Measurements from ENCODE around the gene ATP6V1A. TPM values are rescaled to one million over a fixed set of nuclear protein-coding genes. Genes with fewer than 3 reads are reported as not detected.

The ATP6V1A gene
- total and polyA plus RNA-seq, 3 donors from 2014 or later, result 37.8 to 55.9 (median 51.6) TPM

- TF ChIP-seq POLR2A (IDR thresholded peaks at IDR 0.05), result no peak
- no peak for TF ChIP-seq CTCF (IDR thresholded peaks at IDR 0.05)
- H3K27ac ChIP-seq, result no peak overlapping the region
- 87 to 91% methylated on average over 4 of the region's 4 CpGs for WGBS, 2 donors
- no peak for DNase-seq
- H3K4me3 ChIP-seq, result no peak overlapping the region
- intact Hi-C loops (cut with DNase I; ENCODE audit: low total_unique reads), result no loop called here
- H3K27me3 ChIP-seq, result no peaks in the 10 kb centered on the region
- H3K4me1 ChIP-seq, result no peaks in the 10 kb centered on the region
- H3K36me3 ChIP-seq (ENCODE audit: low read depth, missing control alignments), result no peaks in the 10 kb centered on the region
- H3K9me3 ChIP-seq, result no peaks in the 10 kb centered on the region
Measured at GRCh38 chr3:113707835-113708234, 39.0 kb upstream of the ATP6V1A start.

- H3K4me1 ChIP-seq, result peaks cover 8% of the 10 kb centered on the region
- WGBS, 2 donors, result 50 to 52% methylated on average over 3 of the region's 3 CpGs
- intact Hi-C loops (cut with DNase I; ENCODE audit: low total_unique reads), result no loop called here
- no peak overlapping the region for H3K27ac ChIP-seq
- no peaks in the 10 kb centered on the region for H3K27me3 ChIP-seq
- TF ChIP-seq CTCF (IDR thresholded peaks at IDR 0.05) (no peak), POLR2A (IDR thresholded peaks at IDR 0.05) (no peak)
- H3K9me3 ChIP-seq, result no peaks in the 10 kb centered on the region
- no peak overlapping the region for H3K4me3 ChIP-seq
- H3K36me3 ChIP-seq (ENCODE audit: low read depth, missing control alignments), result no peaks in the 10 kb centered on the region
- no peak for DNase-seq
Measured at GRCh38 chr3:113712129-113712528, 34.7 kb upstream of the ATP6V1A start.

GRCh38 chr3:113714702-113715101 lies 32.1 kb upstream of the ATP6V1A start:
- Histone ChIP-seq H3K27ac (no peak overlapping the region), H3K9me3 (no peaks in the 10 kb centered on the region), H3K36me3 (ENCODE audit: low read depth, missing control alignments) (no peaks in the 10 kb centered on the region), H3K4me3 (no peak overlapping the region), H3K4me1 (peaks cover 8% of the 10 kb centered on the region), H3K27me3 (no peaks in the 10 kb centered on the region)
- 32 to 54% methylated on average over 1 of the region's 1 CpG for WGBS, 2 donors
- no peak for DNase-seq
- TF ChIP-seq POLR2A (IDR thresholded peaks at IDR 0.05) (no peak), CTCF (IDR thresholded peaks at IDR 0.05) (no peak)
- intact Hi-C loops (cut with DNase I; ENCODE audit: low total_unique reads), result no loop called here

GRCh38 chr3:113717308-113717707 lies 29.5 kb upstream of the ATP6V1A start:
- H3K36me3 ChIP-seq (ENCODE audit: low read depth, missing control alignments), result no peaks in the 10 kb centered on the region
- peaks cover 11% of the 10 kb centered on the region for H3K4me1 ChIP-seq
- DNase-seq, result no peak
- no peak for TF ChIP-seq POLR2A (IDR thresholded peaks at IDR 0.05)
- no peak for TF ChIP-seq CTCF (IDR thresholded peaks at IDR 0.05)
- no peak overlapping the region for H3K4me3 ChIP-seq
- peak overlapping the region; percentile 28 to 65 for H3K27ac ChIP-seq
- H3K9me3 ChIP-seq, result no peaks in the 10 kb centered on the region
- H3K27me3 ChIP-seq, result no peaks in the 10 kb centered on the region
- WGBS, 2 donors, result 69 to 71% methylated on average over 3 of the region's 3 CpGs
- intact Hi-C loops (cut with DNase I; ENCODE audit: low total_unique reads), result no loop called here

- Histone ChIP-seq H3K27ac (peak overlapping the region in 1 of 2 donors; percentile 65), H3K9me3 (no peaks in the 10 kb centered on the region), H3K4me1 (peaks cover 11% of the 10 kb centered on the region), H3K27me3 (no peaks in the 10 kb centered on the region), H3K36me3 (ENCODE audit: low read depth, missing control alignments) (no peaks in the 10 kb centered on the region), H3K4me3 (no peak overlapping the region)
- TF ChIP-seq POLR2A (IDR thresholded peaks at IDR 0.05) (no peak), CTCF (IDR thresholded peaks at IDR 0.05) (no peak)
- WGBS, 2 donors, result 87 to 98% methylated on average over 3 of the region's 3 CpGs
- intact Hi-C loops (cut with DNase I; ENCODE audit: low total_unique reads), result no loop called here
- no peak for DNase-seq
Measured at GRCh38 chr3:113717818-113718217, 29.0 kb upstream of the ATP6V1A start.

All from testis (tissue), 3 donors.